GM18507 (cell line): Measurements from ENCODE around the gene ZNF672.
"Not testable (repeated sequence)": the region's sequence is repeated elsewhere in the genome, so short reads cannot be mapped to it uniquely, and the experiment has no call there.

Experiments
- DNase-seq: peaks from one replicate; pipeline ENCODE4 v3.0.0; 2011; ENCODE audit warnings: low read depth; ENCODE audit not compliant: insufficient read length; ENCODE audit errors: extremely low spot score
- FAIRE-seq: peaks from 2 replicates; lab custom pipeline; 2011; peaks lifted over from hg19 to GRCh38; lab: Jason Lieb, UNC

Gene ZNF672

GRCh38 chr1:248837781-248838356 lies at the start of gene ZNF672:
Gene ZNF672, plus strand, starts transcription at chr1:248838224. Its CDS starts 9,051 bp downstream, at chr1:248847275.
- DNase-seq = peak; percentile 84
- FAIRE-seq = peak; percentile 85

- DNase-seq (no peak), FAIRE-seq (no peak)
Measured at GRCh38 chr1:248788327-248788726, 49.7 kb upstream of the ZNF672 start.

GRCh38 chr1:248789337-248789736 lies 48.7 kb upstream of the ZNF672 start:
- DNase-seq, FAIRE-seq: not testable (repeated sequence)

DNA sequence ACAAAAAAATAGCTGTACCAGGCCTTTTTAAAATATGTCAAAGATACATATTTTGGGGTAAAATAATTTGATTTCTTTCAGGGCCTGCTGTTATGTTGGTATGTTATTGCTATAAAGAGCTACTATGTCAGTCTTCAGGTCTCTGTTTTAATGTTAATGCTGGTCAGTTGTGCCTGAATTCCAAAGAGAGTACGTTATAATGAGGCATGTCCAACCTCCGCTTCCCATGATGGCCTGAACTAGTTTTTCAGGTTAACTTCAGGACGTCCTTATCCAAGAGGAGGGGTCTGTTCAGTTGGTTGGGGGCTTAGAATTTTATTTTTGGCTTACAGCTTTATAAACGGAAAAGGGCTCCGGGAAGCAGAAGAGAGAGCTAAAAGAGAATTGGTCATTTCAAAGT lies 47.6 kb upstream of the ZNF672 start:
- no peak for FAIRE-seq
- DNase-seq = no peak

GRCh38 chr1:248791010-248791409 lies 47.0 kb upstream of the ZNF672 start:
- no peak for FAIRE-seq

GRCh38 chr1:248792342-248792741 lies 45.7 kb upstream of the ZNF672 start:
- DNase-seq (no peak), FAIRE-seq (peak; percentile 77)

More at GRCh38 chr1:248791010-248791409, 47.0 kb upstream of the ZNF672 start:
- DNase-seq = no peak

GRCh38 chr1:248793592-248793991 lies 44.4 kb upstream of the ZNF672 start:
- FAIRE-seq = peak; percentile 76
- DNase-seq = peak; percentile 23

- not testable (repeated sequence) for DNase-seq, FAIRE-seq
Measured at GRCh38 chr1:248794663-248795062, 43.4 kb upstream of the ZNF672 start.

DNA sequence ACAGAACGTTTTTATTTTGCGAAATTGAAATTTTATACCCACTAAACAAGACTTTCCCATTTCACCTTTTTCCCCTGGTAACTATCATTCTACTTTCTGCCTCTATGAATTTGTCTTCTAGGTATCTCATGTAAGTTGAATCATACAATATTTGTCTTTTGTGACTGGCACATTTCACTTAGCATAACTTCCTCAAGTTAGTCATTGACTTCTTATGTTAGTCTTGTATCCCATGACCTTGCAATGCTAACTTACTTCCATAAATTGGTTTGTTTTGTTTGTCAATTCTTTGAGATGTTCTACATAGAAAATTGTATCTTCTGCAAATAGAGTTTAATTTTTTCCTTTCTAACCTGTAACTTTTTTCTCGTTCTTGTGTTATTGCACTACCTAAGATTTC lies 39.2 kb upstream of the ZNF672 start:
- FAIRE-seq = no peak
- no peak for DNase-seq

GRCh38 chr1:248800459-248800858 lies 37.6 kb upstream of the ZNF672 start:
- DNase-seq (no peak), FAIRE-seq (no peak)

- DNase-seq = no peak
- no peak for FAIRE-seq
Measured at GRCh38 chr1:248802454-248802853, 35.6 kb upstream of the ZNF672 start.

GRCh38 chr1:248803501-248803900 lies 34.5 kb upstream of the ZNF672 start:
- not testable (repeated sequence) for DNase-seq, FAIRE-seq

GRCh38 chr1:248804771-248805681 lies 33.0 kb upstream of the ZNF672 start:
- peak; percentile 39 for DNase-seq
- peak; percentile 95 for FAIRE-seq

DNA sequence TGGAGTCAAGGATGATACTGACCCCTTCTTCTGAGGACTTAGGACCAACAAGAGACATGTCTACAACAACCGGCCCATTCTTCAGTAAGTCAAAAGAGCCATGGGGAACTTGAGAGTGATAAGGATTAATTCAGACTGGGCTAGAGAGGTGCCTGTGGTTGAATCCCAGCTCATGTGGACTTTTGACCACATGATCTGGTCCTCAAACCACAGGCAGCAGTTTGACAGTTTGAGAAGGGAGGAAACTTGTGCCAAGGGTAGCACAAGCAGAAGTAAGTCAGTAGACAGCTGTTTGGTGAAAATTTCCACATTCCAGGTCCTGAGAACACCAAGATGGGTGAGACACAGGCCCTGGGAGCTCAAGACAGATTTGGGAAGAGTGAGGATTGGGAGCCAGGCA lies 32.1 kb upstream of the ZNF672 start:
- DNase-seq (no peak), FAIRE-seq (no peak)

GRCh38 chr1:248807067-248807737 lies 30.8 kb upstream of the ZNF672 start:
- FAIRE-seq = peak; percentile 78
- DNase-seq = peak; percentile 38

- FAIRE-seq = no peak
- no peak for DNase-seq
Measured at GRCh38 chr1:248808876-248809275, 29.1 kb upstream of the ZNF672 start.

GRCh38 chr1:248810000-248810726 lies 27.9 kb upstream of the ZNF672 start:
- FAIRE-seq = no peak
- no peak for DNase-seq

DNA sequence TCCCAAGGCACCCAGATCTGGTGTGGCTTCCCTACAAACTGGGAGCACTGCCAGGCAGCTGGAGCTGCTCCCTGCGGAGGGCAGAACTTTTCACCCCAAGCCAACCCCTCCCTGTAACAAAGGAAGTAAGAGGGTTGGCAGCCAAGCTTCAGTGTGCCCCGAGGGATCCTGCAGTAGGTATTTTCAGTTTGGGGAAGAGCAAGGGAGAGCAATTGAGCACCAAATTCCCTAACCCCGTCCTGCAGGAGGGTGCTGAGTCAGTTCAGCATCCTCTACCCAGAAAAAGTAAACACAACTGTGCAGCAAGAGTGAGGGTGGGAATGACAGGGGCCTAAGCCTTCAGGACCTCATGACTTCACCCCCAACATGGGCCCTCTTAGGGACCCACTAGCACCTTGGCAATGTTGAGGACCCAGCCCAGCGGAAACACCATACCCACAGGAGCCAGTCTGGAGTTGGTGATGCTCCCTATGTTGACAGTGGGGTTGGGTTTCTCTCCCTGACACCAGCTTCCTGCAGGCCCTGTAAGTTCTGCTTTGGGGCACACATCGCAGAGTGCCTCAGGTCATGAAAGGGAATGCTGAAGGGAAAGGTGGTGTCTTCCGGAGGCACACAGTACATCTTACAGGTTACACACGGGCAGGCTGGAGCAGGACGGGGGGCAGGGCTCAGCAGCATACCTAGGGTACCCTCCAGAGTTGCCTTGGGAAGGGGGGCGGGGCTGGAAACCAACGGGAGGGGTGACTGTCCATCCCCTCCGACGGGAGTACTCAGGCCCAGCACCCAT lies 27.1 kb upstream of the ZNF672 start:
- DNase-seq = no peak
- FAIRE-seq = no peak
